ENCODE data around the gene RCSD1.

DNA sequence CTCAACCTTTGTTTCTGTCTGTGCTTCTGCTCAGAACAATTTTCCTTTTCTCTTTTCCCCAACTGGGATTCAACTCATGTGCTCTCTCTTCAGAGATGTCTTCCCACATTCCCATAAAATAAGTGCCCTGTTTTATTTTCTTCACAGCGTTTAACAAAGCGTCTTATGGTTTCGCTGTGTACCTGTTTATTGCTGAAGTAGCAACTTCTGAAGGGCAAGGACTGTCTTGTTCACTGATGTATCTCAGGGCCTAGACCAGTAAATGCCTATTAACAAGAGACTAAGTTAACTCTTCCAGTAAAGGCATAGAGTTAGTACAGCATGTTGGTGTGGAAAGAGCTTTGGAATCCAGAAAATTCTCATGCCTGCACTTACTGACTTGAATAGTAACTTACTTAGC, 48.8 kb downstream of the RCSD1 start:
- TF ChIP-seq, protein P1, sequence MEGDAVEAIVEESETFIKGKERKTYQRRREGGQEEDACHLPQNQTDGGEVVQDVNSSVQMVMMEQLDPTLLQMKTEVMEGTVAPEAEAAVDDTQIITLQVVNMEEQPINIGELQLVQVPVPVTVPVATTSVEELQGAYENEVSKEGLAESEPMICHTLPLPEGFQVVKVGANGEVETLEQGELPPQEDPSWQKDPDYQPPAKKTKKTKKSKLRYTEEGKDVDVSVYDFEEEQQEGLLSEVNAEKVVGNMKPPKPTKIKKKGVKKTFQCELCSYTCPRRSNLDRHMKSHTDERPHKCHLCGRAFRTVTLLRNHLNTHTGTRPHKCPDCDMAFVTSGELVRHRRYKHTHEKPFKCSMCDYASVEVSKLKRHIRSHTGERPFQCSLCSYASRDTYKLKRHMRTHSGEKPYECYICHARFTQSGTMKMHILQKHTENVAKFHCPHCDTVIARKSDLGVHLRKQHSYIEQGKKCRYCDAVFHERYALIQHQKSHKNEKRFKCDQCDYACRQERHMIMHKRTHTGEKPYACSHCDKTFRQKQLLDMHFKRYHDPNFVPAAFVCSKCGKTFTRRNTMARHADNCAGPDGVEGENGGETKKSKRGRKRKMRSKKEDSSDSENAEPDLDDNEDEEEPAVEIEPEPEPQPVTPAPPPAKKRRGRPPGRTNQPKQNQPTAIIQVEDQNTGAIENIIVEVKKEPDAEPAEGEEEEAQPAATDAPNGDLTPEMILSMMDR (IDR thresholded peaks at IDR 0.05), result no peak
- no peak for TF ChIP-seq POLR2A (IDR thresholded peaks at IDR 0.05; ENCODE audit: low read depth)
- TF ChIP-seq POLR2AphosphoS5 (IDR thresholded peaks at IDR 0.05), result no peak
